G401 (cell line): ENCODE measurements around the gene ANKZF1. TPM values are rescaled to one million over a fixed set of nuclear protein-coding genes. Genes with fewer than 3 reads are reported as not detected.
"Not testable (repeated sequence)": the region's sequence is repeated elsewhere in the genome, so short reads cannot be mapped to it uniquely, and the experiment has no call there.

ENCODE experiments used
- DNase-seq: peaks from one replicate; pipeline ENCODE4 v3.0.0-alpha.2; 2015; ENCODE audit warnings: low spot score
- in situ Hi-C: cut with HindIII; loops from 2 replicates; pipeline ENCODE4 v1.10.0; 2016; ENCODE audit warnings: low sequenced_read_pairs, mixed read lengths
- total RNA-seq: library from RNA; depleted of rRNA; stranded (reverse); fragments of >200 nt; shearing (Covaris generic); gene quantifications from 2 replicates; pipeline ENCODE4 v1.2.3, GENCODE V29; 2014; rRNA removed

Gene ANKZF1, protein sequence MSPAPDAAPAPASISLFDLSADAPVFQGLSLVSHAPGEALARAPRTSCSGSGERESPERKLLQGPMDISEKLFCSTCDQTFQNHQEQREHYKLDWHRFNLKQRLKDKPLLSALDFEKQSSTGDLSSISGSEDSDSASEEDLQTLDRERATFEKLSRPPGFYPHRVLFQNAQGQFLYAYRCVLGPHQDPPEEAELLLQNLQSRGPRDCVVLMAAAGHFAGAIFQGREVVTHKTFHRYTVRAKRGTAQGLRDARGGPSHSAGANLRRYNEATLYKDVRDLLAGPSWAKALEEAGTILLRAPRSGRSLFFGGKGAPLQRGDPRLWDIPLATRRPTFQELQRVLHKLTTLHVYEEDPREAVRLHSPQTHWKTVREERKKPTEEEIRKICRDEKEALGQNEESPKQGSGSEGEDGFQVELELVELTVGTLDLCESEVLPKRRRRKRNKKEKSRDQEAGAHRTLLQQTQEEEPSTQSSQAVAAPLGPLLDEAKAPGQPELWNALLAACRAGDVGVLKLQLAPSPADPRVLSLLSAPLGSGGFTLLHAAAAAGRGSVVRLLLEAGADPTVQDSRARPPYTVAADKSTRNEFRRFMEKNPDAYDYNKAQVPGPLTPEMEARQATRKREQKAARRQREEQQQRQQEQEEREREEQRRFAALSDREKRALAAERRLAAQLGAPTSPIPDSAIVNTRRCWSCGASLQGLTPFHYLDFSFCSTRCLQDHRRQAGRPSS
- total RNA-seq = 14.2 and 17.5 TPM in 2 replicates

DNA sequence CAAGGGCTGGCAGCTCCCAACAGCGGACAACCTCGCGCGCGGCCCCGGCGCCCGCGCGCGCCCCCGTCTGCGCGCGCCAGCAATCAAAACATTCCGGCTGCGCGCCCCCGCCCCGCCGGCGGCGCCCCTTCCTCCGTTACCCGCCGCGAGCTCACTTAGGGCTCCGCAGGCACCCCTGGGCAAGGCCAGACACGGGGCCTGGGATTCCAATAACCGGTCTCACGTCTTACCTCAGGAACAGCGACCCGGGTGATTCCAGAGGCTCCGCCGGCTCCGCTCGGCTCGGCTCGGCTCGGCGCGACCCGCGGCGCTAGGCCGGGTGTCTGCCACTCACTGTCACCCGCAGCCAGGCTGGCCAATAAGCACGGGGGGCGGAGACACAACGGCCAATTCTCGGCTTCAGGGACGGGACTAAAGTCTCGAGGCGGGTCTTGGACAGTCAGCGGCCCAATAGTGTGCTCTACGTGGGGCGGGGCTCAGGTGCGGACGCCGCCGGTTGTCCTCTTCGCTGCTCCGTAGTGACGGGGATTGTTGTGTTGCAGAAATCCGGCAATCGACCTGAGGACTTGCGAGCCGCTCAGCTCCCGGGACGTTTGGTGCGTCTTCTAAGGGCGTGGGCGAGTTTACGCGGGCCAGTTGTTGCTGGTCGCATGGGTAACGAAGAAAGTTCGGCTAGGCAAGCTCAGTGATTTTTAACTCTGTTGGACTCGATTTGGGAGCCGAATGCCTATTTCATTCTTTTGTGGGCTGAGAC is at the start of gene ANKZF1, which contains the start of gene ATG9A:
Gene ANKZF1, plus strand, starts transcription at position 502 of the 754 bp plus-strand sequence. CDS start 452 bp downstream, outside the sequence.
Gene ATG9A, minus strand, starts transcription at position 332 of the 754 bp plus-strand sequence. CDS start 1,612 bp downstream, outside the sequence.
- in situ Hi-C loops = no loop called here
- DNase-seq = peak; percentile 99

DNA sequence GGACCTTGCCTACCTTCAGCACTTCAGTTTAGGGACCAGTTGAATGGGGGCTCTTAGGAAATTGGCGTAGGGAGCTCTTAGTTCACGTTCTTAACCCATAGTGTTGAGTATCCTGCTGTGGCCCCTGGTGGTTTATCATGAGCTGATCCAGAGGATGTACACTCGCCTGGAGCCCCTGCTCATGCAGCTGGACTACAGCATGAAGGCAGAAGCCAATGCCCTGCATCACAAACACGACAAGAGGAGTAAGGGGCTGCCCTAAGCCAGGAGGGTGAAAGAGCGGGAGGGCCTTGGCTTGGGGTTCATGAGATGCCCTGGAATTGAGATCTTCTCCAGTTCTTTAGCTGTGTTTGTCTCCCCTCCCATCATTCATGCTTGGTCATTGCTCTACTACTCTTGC is 48.6 kb upstream of the ANKZF1 start:
- in situ Hi-C loops = no loop called here

DNA sequence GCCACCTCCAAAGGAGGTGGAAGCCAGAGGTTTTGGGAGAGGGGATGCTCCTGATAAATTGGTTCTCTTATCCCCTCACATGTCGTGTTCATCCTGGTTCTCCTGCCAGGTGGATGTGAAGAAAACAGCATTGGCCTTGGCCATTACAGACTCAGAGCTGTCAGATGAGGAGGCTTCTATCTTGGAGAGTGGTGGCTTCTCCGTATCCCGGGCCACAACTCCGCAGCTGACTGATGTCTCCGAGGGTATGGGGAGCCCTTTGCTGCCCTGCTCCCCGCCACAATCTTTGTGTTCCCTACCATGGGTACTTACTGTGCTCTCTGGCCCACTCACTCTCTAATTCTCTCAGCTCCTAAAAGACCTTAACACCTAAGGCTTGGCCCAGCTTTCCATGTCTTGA is 48.1 kb upstream of the ANKZF1 start:
- DNase-seq = no peak
- in situ Hi-C loops = no loop called here

More for the DNA sequence above, 48.6 kb upstream of the ANKZF1 start:
- no peak for DNase-seq

DNA sequence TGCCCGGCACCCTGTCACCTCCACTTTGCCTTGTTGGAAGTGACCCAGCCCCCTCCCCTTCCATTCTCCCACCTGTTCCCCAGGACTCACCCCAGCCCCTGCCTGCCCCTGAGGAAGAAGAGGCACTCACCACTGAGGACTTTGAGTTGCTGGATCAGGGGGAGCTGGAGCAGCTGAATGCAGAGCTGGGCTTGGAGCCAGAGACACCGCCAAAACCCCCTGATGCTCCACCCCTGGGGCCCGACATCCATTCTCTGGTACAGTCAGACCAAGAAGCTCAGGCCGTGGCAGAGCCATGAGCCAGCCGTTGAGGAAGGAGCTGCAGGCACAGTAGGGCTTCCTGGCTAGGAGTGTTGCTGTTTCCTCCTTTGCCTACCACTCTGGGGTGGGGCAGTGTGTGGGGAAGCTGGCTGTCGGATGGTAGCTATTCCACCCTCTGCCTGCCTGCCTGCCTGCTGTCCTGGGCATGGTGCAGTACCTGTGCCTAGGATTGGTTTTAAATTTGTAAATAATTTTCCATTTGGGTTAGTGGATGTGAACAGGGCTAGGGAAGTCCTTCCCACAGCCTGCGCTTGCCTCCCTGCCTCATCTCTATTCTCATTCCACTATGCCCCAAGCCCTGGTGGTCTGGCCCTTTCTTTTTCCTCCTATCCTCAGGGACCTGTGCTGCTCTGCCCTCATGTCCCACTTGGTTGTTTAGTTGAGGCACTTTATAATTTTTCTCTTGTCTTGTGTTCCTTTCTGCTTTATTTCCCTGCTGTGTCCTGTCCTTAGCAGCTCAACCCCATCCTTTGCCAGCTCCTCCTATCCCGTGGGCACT is 47.1 kb upstream of the ANKZF1 start:
- peak; percentile 15 for DNase-seq
- in situ Hi-C loops = no loop called here

DNA sequence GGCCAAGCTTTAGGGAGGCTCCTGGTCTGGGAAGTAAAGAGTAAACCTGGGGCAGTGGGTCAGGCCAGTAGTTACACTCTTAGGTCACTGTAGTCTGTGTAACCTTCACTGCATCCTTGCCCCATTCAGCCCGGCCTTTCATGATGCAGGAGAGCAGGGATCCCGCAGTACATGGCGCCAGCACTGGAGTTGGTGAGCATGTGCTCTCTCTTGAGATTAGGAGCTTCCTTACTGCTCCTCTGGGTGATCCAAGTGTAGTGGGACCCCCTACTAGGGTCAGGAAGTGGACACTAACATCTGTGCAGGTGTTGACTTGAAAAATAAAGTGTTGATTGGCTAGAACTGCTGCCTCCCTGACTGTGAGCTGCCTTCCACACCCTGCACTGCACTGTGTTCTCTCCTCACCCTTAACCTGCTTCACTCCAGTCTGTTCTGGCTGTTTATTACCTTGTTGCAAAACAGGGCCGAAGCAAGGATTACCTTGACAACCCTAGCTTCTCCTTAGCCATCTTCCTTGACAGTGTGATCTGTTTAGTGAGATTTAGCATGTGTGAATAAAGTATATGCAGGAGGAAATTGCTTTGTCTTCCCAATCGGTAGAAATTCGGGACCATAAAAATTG is 46.3 kb upstream of the ANKZF1 start:
- DNase-seq = no peak
- in situ Hi-C loops = no loop called here

DNA sequence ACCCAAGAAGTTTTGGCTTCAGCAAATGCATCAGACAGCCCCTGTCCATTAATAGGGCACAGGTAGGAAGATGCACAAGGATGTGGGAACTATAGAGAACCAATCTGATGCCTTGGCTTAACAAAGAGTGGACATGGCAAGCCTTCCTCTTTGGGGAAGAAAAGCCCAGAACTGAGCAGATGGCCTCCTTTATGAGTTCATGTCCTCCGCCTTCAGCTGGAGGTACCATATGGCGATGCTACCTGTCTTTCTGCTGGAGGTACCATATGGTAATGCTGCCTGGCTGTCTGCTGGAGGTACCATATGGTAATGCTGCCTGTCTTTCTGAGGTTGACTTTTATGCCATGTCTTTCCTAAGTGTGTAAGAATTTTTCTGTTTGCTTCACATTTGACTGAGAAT is 45.5 kb upstream of the ANKZF1 start:
- DNase-seq = peak; percentile 96
- in situ Hi-C loops = no loop called here

DNA sequence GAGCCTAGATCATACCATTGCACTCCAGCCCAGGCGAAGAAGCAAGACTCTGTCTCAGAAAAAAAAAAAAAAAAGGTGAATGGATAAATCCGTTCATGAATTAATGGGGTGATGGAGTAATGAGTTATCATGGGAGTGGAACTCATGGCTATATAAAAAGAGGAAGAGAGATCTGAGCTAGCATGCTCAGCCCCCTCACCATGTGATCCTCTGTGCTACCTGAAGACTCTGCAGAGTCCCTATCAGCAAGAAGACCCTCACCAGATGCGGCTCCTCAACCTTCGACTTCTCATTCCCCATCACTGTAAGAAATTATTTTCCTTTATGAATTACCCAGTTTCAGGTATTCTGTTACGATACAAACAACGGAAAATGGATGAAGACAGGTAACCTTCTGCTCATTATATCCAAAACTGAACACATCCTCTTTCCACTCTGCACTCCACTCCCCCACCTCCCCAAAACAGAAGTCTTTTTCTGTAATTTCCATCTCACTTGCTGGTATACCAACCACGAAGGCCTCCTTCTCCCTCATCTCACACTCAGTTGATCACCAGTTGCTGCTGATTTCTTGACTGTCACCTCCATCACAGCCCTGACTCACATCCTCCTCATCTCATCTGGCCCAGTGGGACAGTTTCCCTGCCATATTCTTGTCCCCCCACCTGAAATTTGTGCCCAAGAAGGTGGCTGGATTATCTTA is 42.7 kb upstream of the ANKZF1 start:
- in situ Hi-C loops = no loop called here
- no peak for DNase-seq

DNA sequence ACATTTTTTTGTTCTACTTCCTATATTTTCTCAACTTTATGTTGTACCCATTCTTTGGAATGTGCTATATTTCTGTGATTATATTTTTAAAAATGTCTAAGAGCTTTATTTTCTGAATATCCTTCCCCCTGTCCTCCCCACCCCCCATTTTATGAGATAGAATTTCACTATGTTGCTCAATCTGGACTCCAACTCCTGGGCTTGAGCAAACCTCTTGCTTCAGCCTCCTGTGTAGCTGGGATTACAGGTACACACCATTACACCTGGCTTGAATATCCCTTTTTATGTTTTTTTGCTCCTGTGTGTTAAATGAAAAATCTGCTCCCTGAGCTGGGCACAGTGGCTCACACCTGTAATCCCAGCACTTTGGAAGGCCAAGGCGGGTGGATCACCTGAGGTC is 32.2 kb upstream of the ANKZF1 start:
- in situ Hi-C loops = no loop called here

DNA sequence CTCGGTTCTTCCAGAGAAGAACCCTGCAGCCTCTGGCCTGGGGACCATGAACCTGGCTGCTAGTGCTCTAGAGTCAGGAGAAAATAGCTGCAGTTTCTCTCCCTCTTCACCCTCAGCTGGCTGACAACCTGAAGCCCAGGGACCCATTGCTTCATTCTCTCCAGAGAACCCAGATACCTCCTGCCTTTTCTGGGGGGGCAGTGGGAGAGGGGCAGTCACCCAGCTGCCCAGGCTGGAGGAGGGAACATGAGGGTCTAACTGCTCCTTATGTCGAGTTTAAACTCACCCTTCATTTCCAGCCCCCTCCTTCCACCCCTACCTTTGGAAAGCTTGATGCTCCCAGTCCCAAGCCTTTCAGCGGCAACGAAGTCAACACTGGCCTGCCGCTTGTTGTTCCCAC is 30.6 kb upstream of the ANKZF1 start:
- DNase-seq = no peak
- in situ Hi-C loops = no loop called here

More for the DNA sequence above, 32.2 kb upstream of the ANKZF1 start:
- DNase-seq = no peak

DNA sequence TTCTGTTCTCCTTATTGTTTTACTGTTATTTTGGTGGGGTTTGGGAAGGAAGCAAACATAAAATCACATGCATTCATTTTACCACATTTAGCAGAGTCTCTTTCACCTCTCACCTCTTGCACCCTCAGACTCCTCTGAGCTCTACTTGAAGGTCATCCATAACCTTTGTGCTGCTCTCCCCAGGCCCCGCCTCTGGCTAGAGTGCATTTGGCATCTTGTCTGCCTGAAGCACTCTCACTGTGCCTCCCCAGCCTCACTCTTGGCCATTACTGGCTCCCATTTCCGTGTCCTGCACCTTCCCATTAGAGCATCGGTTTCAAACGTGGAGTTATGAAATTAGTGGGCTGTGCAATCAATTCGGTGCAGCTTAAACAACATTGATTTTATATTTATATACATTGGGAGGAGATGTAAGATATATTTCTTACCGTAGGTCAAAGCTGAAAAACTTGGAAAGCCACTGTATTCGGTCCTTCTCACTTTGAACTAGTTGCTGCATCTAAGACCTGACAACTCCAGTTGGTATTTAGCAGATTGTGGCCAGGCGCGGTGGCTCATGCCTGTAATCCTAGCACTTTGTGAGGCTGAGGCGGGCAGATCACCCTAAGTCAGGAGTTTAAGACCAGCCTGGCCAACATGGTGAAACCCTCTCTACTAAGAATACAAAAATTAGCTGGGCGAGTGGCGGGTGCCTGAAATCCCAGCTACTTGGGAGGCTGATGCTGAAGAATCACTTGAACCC is 30.0 kb upstream of the ANKZF1 start:
- in situ Hi-C loops = no loop called here
- no peak for DNase-seq

DNA sequence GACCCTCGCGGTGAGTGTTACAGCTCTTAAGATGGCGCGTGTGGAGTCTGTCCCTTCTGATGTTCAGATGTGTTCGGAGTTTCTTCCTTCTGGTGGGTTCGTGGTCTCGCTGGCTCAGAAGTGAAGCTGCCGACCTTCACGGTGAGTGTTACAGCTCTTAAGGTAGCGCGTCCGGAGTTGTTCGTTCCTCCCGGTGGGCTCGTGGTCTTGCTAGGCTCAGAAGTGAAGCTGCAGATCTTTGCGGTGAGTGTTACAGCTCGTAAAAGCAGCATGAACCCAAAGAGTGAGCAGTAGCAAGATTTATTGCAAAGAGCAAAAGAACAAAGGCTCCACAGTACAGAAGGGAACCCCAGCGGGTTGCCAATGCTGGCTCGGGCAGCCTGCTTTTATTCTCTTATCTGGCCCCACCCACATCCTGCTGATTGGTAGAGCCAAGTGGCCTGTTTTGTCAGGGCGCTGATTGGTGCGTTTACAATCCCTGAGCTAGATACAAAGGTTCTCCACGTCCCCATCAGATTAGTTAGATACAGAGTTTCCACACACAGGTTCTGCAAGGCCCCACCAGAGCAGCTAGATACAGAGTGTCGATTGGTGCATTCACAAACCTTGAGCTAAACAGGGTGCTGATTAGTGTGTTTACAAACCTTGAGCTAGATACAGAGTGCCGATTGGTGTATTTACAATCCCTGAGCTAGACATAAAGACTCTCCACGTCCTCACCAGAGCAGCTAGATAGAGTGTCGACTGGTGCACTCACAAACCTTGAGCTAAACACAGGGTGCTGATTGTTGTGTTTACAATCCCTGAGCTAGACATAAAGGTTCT is 28.9 kb upstream of the ANKZF1 start:
- in situ Hi-C loops, DNase-seq: not testable (repeated sequence)

DNA sequence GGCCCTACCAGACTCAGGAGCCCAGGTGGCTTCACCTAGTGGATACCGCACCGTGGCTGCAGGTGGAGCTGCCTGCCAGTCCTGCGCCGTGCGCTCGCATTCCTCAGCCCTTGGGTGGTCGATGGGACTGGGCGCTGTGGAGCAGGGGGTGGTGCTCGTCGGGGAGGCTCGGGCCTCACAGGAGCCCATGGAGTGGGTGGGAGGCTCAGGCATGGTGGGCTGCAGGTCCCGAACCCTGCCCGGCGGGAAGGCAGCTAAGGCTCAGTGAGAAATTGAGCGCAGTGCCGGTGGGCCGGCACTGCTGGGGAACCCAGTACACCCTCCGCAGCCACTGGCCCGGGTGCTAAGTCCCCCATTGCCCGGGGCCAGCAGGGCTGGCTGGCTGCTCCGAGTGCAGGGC is 28.3 kb upstream of the ANKZF1 start:
- DNase-seq, in situ Hi-C loops: not testable (repeated sequence)

DNA sequence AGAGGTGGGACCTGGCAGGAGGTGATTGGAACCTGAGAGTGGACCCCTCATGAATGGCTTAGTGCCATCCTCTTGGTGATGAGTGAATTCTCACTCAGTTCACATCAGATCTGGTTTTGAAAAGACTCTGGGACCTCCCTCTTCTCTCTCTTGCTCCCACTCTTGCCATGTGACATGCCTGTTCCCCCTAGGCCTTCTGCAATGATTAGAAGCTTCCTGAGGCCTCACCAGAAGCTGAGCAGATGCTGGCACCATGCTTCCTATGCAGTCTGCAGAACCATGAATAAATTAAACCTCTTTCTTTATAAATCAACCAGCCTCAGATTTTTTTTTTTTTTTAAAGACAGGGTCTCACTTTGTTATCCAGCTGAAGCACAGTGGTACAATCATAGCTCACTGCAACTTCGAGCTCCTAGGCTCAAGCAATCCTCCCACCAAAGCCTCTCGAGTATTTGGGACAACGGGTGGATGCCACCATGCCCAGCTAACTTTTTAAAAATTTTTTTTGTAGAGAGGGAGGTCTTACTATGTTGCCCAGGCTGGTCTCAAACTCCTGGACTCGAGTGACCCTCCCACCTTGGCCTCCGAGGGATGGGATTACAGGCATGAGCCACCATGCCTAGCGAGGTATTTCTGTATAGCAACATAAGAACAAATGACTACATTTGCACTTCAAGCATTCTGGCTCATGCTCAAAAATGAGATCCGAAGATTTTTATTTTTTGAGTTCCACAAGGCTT is 25.0 kb upstream of the ANKZF1 start:
- DNase-seq = no peak
- in situ Hi-C loops = no loop called here

DNA sequence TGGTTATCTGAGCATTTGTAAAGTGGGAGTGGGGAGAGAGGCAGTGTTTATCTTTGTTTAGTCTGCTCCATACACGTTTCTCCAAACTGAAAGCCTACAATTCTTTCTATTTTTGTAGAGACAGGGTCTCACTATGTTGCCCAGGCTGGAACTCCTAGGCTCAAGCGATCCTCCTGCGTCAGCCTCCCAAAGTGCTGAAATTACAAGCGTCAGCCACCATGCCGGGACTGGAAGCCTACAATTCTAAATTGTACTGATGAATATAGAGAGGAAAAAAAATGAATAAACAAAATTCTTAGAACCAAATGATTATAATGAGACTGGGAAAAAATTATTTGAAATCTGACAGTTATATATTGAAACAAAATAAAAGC is 24.5 kb upstream of the ANKZF1 start:
- in situ Hi-C loops = no loop called here

DNA sequence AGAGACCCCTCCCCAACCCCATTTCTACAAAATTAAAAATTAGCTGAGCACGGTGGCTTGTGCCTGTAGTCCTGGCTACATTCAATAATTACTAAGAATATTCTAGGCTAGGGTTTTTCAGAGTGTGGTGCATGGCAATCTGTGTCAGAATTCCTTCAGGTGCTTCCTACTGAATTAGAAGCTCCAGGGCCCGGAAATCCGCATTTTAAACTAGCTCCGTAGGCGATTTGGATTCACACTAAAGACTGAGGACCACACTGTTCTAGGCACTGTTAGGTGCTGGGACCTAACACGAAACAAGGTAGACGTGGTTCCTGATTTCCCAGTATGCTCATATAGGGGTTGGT is 23.7 kb upstream of the ANKZF1 start:
- DNase-seq = no peak
- in situ Hi-C loops = no loop called here

More for the DNA sequence above, 24.5 kb upstream of the ANKZF1 start:
- no peak for DNase-seq
